ENCODE results near the gene PMEPA1.

Gene PMEPA1, protein sequence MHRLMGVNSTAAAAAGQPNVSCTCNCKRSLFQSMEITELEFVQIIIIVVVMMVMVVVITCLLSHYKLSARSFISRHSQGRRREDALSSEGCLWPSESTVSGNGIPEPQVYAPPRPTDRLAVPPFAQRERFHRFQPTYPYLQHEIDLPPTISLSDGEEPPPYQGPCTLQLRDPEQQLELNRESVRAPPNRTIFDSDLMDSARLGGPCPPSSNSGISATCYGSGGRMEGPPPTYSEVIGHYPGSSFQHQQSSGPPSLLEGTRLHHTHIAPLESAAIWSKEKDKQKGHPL

DNA sequence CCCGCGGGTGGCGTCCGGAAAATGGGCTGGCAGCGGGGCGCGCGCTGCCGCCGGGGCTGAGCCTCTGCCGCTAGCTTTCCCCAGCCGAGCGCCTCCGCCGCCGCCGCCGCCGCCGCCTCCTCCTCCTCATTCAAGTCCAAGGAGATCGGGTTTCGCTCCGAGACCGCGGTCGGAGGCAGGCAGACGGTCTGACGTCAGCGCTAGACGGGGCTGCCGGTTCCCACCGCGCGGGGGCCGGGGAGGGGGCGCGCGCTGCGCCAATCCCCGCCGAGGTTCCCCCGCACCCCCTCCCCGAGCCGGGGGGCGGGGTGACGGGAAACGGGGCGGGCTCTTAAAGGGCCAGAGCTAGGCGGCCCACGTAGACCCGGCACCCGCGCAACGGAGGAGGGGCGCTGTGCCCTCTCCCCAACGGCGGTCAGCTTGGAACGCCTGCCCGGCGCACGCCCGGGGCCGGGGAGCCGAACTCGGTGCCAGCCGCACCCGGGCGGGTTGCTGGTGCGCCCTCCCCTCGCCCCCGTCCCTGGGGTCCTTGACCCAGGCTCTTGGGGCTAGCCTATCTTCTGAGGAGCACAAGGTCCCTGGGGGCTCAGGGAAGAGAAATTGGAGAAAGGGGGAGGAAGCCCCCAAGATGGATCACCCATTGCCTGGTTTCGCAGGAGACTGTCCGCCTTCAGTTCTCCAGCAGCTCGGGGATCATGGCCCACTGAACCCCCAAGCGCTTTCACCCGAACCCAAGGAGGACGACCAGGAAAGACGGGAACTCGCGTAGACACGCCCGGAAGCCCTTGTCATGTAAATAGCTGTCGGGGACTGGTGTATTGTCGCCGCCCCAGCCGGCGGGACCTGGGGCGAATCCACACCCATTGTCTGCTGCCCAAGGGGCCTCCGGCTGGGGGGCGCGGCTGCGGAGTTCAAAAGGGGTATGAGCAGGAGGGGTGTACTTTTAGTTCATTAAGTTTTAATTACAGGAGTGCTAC lies at the start of gene PMEPA1:
Gene PMEPA1, minus strand, starts transcription at position 193 of the 977 bp plus-strand sequence. CDS start 433 bp downstream, outside the sequence.
- peak; percentile 90 for DNase-seq

GRCh38 chr20:57757767-57758166 lies 48.0 kb upstream of the PMEPA1 start:
- no peak for DNase-seq

DNA sequence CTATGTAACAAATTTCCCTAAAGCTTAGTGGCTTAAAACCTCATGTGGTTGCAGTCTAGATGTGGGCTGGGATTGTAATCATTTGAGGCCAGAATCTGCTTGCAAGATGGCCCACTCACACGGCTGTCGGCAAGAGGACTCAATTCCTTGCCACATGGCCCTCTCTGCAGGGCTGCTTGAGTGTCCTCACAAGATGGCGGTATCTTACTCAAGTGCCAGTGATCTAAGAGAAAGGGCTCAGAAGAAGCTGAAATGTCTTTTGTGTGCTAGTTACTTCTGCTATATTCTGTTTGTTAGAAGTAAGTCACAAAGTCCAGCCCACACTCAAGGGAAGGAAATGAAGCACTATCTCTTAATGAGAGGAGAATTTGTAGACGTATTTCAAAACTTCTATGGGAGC lies 47.1 kb upstream of the PMEPA1 start:
- DNase-seq = no peak

DNA sequence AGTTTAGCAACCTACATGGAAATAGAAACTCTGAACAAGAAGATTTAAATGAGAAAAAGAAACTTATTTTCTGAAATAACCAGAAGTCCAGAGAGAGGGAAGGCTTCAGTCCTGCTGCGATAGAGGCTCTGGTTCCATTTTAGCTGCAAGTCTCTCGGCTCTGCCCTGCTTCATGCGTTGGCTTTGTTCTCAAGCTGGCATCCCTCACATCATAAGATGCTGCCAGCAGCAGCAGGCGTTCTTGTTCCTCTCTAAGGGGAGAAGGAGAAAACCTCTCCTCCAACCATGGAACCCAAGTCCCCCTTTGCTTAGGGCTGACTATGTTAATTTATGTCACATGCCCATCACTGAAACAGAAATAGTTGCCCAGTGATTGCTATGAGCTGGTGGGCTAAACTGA lies 46.4 kb upstream of the PMEPA1 start:
- no peak for DNase-seq

DNA sequence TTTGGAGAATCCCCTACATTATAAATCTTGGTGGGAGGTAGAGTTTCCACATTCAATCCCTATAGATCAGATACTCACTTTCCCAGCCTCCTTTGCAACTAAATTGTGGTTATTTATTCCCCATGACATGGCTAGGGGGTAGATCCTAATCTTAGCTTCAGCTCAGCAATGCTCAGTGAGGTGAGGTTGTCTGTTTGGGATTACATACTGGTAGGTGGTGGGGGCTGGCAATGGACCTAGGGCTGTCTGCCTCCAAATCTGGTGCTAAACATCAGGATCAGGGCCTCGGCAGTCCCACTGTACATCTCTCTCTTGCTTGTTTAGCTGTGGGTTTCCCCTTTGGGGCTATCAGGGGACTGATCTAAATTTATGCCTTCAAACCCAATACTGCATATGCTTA lies 45.8 kb upstream of the PMEPA1 start:
- DNase-seq = no peak

DNA sequence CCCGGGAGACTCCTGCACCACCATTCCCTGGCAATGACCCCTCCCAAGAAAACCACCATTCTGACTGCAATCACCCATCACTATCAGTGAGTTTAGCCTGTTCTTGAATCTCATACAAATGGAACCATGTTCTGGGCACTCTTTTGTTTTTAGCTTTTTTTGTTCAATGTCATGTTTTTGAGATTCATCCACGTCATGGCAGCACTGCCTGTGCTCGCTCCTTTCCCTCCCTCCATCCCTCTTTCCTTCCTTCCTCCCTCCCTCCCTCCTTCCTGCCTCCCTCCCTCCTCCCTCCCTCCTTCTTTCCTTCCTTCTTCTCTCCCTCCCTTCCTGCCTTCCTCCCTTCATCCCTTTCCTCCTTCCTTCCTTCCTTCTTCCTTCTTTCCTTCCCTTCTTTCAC lies 44.4 kb upstream of the PMEPA1 start:
- DNase-seq = no peak

DNA sequence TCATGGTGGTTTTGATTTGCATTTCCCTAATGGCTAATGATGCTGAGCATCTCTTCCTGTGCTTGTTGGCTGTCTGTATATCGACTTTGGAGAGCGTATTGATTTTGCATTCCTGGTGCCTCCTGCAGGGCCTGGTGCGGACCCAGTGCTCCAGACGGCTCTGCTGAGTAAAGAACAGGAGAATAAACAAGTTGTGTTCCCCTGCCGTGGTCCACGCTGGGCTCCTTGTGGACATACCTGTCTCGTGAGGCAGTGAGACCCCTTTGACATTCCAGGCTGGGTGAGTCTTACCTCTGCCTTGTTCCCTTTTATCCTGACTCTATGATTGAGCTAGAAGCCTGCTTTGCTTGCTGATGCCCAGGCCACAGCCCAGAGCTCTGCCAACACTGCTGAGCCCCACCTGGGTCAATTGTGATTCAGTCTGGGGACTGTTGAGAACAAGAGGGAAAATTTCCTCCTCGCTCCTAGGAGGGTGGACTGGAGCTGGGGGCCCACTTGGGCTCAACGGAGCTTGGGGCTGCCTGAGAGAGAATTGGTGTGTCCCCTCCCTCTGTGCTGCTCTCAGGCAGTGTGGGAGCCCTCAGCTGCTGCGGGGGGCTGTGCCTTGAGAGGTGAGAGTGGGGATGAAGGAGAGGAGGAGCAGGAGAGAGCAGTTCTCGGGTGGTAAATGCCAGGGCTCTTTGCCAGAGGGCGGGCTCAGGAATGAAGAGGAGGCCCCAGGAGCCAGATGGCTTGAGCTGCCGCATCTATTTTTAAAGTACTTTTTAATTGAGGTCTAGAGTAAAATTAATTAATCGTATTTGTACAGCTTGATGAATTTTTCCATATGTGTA lies 43.7 kb upstream of the PMEPA1 start:
- DNase-seq = no peak

- no peak for DNase-seq
Measured at GRCh38 chr20:57751411-57751810, 41.6 kb upstream of the PMEPA1 start.

DNA sequence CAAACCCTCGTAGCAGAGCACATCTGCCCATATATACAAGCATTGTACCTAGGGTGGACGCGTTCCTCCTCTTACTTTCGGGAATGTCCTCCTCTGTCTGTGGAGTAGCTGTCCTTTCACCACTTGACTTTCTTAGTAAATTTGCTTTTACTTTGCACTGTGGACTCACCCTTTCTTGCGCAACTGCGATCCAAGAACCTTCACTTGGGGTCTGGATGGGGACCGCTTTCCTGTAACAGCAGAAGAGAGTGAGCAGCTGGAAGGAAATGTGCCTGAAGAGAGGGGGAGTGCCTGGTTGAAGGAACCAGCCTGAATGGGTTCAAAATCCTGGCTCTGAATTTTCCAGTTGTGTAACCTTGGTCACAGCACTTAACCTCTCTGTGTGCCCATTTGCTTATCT lies 40.1 kb upstream of the PMEPA1 start:
- no peak for DNase-seq

GRCh38 chr20:57749131-57749690 lies 39.4 kb upstream of the PMEPA1 start:
- DNase-seq = no peak

- peak; percentile 79 for DNase-seq
Measured at GRCh38 chr20:57748601-57749130, 38.9 kb upstream of the PMEPA1 start.

DNA sequence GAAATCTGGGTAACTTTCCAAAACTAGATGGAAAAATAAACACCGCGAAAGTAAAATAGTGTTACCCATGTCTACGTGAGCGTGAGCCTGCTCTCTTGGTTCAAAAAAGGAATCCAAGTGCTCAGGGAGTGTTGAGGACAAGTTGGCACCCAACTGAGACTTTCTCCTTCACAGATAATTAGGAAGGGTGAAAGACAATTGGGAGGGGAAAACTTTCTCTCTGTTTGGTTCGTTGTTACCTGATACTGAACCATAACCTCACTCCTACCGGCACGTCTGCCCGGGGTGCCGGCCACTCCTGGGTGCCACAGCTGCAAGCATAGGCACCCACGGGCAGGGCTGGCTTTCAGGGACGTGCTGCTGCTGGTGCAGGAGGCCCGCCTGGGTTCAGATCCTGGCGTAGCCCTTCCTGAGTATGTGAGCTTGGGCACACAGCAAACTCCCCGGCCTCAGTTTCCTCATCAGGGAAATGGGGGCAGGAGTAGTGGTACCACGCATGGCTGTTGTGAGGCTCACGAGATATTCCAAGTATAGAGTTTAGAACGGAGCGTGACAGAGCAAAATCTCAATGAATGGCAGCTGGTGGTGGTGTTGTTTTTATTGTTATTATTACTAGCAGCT lies 38.2 kb upstream of the PMEPA1 start:
- DNase-seq = no peak

DNA sequence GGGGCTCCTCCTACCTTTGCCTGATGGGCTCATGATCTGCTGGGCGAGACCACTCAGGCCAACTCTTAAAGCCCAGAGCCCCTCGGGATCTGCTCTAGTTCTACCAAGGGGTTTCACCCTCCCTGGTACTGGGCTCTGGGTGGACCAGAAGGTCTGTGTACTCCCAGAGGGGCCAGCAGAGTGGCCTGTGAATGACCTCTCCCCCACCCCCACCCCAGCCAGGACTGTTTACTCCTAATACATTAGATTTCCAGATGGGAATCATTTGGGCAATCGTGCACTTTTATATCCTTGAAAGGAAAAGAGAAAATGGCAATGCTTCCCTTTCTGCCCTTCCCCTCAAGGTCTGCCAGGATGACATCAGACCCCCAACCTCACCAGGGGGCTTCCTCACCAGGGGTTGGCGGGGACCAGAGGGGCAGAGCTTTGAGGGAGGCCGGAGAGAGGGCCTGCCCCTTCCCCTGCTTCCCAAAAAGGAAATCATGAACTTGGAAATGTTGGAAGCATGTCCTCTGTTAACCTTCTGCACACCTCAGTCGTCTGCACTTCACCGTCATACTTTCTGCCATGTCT lies 37.1 kb upstream of the PMEPA1 start:
- DNase-seq = no peak

GRCh38 chr20:57746201-57746600 lies 36.4 kb upstream of the PMEPA1 start:
- no peak for DNase-seq

- no peak for DNase-seq
Measured at GRCh38 chr20:57744206-57744605, 34.4 kb upstream of the PMEPA1 start.

- no peak for DNase-seq
Measured at GRCh38 chr20:57743450-57744095, 33.8 kb upstream of the PMEPA1 start.

DNA sequence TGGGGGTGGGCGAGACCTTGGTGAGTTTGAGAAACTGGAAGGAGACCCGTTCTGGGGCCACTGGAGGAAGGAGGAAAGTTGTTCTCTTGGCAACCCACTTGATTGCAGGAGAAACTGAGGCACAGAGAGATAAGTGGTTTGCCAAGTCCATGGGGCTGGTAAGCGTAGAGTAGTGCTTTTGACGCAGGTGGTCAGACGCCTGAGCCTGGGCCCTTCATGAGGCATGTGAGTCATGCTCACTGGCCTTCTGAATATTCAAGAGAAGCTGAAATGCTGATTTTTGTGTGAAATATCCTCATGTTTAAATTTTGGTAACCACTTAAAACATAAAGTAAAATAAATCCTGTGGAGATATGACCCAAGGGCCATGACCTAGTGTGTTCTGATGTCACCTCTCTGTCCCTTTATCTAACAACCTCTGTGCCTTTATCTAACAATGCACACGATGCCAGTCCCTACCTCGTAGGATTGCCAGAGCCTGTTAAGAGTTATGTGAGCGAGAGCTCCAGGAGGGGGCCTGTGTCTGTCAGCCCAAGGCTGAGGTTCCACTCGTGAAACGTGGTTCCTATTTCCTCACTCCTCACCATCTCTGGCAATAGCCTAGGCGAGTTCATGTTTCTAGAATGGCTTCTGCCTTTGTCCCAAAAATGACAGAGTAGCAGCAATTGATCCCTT lies 32.8 kb upstream of the PMEPA1 start:
- DNase-seq = no peak

- DNase-seq = no peak
Measured at GRCh38 chr20:57738484-57738883, 28.7 kb upstream of the PMEPA1 start.

GRCh38 chr20:57738053-57738452 lies 28.2 kb upstream of the PMEPA1 start:
- no peak for DNase-seq

GRCh38 chr20:57737349-57737748 lies 27.5 kb upstream of the PMEPA1 start:
- DNase-seq = no peak
